Measurements from ENCODE around the gene RPS6KA2.

Gene RPS6KA2

GRCh38 chr6:166659581-166659980 is 32.5 kb upstream of the RPS6KA2 start:
- intact Hi-C loops (cut with DNase I; ENCODE audit: low total_unique reads), result no loop called here
- no peak for DNase-seq

GRCh38 chr6:166658792-166659150 is 31.7 kb upstream of the RPS6KA2 start:
- no peak for DNase-seq
- no peak overlapping the region for H3K4me3 ChIP-seq
- peaks cover 0 to 27% of the 10 kb centered on the region in 2 donors for H3K27me3 ChIP-seq
- H3K4me1 ChIP-seq, result no peaks in the 10 kb centered on the region
- no peak for TF ChIP-seq CTCF (IDR thresholded peaks at IDR 0.05)
- no peaks in the 10 kb centered on the region for H3K36me3 ChIP-seq
- H3K27ac ChIP-seq, result no peak overlapping the region
- H3K9me3 ChIP-seq, result no peaks in the 10 kb centered on the region
- intact Hi-C loops (cut with DNase I; ENCODE audit: low total_unique reads), result no loop called here

More at GRCh38 chr6:166659581-166659980, 32.5 kb upstream of the RPS6KA2 start:
- Histone ChIP-seq H3K9me3 (no peaks in the 10 kb centered on the region), H3K27ac (no peak overlapping the region), H3K27me3 (peaks cover 0 to 27% of the 10 kb centered on the region in 2 donors), H3K4me1 (no peaks in the 10 kb centered on the region), H3K4me3 (no peak overlapping the region), H3K36me3 (no peaks in the 10 kb centered on the region)
- no peak for TF ChIP-seq CTCF (IDR thresholded peaks at IDR 0.05)

GRCh38 chr6:166658115-166658791 is 31.2 kb upstream of the RPS6KA2 start:
- intact Hi-C loops (cut with DNase I; ENCODE audit: low total_unique reads), result no loop called here
- Histone ChIP-seq H3K4me3 (no peak overlapping the region), H3K27ac (no peak overlapping the region), H3K4me1 (no peaks in the 10 kb centered on the region), H3K9me3 (no peaks in the 10 kb centered on the region), H3K36me3 (no peaks in the 10 kb centered on the region), H3K27me3 (peaks cover 0 to 24% of the 10 kb centered on the region in 2 donors)
- TF ChIP-seq CTCF (IDR thresholded peaks at IDR 0.05), result no peak
- no peak for DNase-seq

GRCh38 chr6:166657531-166657930 is 30.5 kb upstream of the RPS6KA2 start:
- no peaks in the 10 kb centered on the region for H3K4me1 ChIP-seq
- no peak for DNase-seq
- intact Hi-C loops (cut with DNase I; ENCODE audit: low total_unique reads), result no loop called here
- H3K27ac ChIP-seq, result no peak overlapping the region
- no peak for TF ChIP-seq CTCF (IDR thresholded peaks at IDR 0.05)
- H3K36me3 ChIP-seq, result no peaks in the 10 kb centered on the region
- no peaks in the 10 kb centered on the region for H3K9me3 ChIP-seq
- H3K4me3 ChIP-seq, result no peak overlapping the region
- peaks cover 0 to 20% of the 10 kb centered on the region in 2 donors for H3K27me3 ChIP-seq

- no peaks in the 10 kb centered on the region for H3K4me1 ChIP-seq
- H3K27me3 ChIP-seq, result peaks cover 0 to 20% of the 10 kb centered on the region in 2 donors
- no peaks in the 10 kb centered on the region for H3K36me3 ChIP-seq
- H3K9me3 ChIP-seq, result no peaks in the 10 kb centered on the region
- no peak overlapping the region for H3K4me3 ChIP-seq
- no peak for DNase-seq
- no peak for TF ChIP-seq CTCF (IDR thresholded peaks at IDR 0.05)
- no peak overlapping the region for H3K27ac ChIP-seq
- intact Hi-C loops (cut with DNase I; ENCODE audit: low total_unique reads), result no loop called here
These were observed 29.4 kb upstream of the RPS6KA2 start for GRCh38 chr6:166656230-166657151.
